ENCODE results near the gene PEMT.

The PEMT gene

DNA sequence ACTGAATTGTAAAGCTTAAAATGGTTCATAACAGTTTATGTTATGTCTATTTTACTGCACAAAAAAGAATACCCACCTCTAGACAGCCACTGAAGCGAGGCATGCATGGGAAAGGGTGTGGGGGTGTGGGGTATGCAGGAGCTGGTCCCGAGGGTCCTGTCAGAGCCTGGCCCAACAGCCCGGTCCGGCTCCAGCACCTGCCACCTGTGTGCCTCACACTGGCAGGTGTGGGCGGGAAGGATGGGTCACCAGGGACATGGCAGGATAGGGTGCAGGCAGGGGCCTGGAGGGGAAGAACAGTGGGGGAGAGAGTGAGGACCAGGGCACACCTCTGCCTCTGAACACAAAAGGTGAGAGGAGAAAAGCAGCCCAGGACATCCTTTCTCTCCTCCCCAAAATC is 72.6 kb downstream of the PEMT start:
- in situ Hi-C loops (cut with HindIII; ENCODE audit: low sequenced_read_pairs) = no loop called here

DNA sequence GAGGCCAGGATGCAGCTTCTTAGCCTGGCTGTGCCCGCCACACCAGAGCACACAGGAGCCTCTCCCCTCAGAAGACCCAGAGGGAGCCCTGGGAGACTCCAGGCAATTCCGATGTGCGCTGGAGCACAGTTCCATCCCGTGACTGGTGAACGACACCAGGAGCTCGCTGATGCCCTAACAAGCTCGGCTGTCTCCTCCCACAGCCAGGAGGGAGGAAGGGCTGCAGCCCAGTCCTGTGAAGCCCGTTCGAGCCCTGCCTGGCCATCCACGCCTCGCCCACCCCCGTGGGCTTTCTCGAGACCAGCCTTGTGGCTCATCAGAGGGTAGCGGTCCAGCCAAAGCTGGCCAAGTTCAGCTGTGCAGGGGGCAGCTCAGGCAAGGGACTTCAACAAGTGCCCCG is 73.5 kb downstream of the PEMT start:
- in situ Hi-C loops (cut with HindIII; ENCODE audit: low sequenced_read_pairs) = no loop called here

DNA sequence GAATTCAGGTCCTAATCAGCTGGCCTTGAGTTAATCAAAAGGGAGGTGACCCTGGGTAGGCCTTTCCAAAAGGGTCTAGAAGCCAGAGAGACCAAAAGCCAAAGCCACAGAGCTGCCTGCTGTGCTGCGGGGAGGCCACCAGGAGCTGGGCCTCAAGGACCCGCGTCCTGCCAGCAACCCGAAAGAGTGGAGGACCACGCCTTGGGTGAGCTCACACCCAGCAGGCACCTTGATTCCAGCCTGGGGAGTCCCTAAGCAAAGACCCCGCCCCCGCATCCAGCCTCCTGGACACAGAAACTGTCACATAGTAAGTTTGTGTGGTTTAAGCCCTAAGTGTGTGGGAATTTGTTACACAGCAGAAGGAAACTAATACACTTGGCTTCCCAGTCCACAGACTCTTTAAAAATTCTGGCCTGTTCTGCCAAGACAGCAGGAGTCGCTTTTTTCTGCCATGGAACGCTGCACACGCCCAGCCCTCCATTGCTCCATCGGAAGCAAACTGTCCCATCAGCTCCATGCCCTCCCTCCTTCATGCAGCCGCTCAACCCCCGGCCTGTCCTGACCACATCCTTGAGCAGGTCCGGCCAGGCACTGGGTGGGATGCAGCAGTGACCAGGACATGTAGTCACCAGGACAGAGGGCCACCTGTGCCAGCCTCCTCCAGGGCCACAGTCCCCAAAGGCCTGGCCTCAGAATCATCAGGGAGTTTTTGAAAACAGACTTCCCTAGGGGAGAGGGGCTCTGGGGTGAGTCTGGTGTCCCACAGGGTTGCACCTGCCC is 74.4 kb downstream of the PEMT start:
- in situ Hi-C loops (cut with HindIII; ENCODE audit: low sequenced_read_pairs) = no loop called here

DNA sequence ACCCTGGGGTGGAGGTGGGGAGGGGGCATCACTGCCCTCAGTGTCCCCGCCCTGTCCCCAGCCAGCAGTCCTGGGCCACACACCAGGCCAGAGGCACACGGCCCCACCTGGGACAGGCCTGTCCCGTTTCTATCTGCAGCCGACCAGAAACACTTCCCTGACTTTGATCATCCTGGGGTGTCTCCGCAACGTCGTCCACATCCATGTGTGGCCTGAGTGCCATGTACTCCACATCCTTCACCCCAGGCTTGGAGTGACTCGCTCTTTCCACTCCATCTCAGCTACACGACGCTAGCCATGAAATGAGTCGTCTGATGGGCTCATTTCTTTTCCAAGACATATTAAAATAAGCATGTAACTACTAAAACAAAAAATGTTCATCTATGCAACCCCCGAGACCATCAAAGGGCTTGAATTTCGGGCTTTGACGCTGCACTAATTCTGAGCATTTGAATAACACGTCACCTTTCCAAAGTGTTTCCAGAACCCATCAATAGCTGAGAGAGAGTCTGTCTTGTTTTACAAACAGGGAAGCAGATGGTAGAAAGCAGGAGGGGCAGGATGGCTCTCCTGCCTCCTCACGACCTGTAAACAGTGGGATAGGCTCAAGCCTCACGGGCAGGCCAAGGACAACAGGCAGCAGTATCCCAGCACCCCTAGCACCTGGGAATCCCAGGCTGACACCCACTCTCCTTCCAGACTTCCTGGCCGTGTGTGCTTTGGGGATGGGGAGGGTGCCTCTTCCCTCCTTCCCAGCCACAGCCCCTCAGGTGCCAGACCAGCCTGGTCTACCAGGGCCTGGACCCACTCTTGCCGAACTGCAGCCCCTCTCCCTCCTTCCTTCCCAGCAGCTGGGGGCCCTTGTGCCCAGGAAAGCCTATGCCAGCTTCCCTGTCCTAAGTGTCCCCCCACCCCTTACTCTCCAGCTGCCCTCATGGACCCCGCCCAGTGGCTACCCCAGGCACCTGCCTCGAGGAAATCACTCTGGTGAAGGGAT is 75.3 kb downstream of the PEMT start:
- in situ Hi-C loops (cut with HindIII; ENCODE audit: low sequenced_read_pairs) = no loop called here

DNA sequence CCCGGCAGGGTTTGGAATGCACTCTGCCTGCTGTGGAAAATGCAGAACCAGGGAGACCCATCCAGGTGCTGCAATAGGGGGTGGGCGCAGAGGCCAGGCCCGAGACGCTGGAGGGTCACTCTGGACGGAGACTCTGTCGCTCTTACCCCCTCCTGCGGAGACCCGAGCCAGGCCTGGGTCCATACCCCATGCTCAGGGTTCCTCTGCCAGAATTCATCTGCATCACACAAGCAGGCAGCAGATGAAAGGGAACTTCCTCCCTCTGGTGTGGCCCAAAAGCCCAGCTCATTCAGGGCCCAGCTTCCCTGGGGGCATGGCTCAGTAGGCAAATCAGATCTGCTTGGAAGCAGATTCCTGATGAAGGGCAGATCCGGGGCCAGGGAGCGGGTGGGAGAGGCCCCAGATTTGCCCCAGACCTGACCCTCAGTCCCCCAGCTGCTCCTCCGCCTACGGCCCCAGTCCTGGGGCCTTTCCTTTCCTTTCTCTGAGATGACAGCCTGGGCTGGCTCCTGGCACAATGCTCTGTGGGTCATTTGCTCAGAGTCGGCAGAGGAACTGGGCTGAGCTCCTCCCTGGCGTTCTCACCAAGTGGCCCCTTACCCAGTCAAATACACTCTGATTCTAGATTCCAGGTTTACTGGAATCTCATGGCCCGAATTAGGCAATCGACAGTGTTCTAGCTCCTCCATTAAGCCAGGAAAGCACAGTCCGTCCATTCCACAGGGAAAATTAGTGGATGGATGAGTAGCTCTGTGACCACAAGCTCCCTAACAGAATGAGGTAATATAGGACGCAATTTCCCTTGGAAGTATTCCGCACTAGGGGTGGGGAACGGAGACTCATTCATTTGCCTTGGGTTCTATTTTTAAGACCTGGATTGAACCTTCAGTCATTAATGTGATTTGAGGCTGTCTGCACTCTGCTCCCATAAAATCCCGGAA is 76.2 kb downstream of the PEMT start:
- in situ Hi-C loops (cut with HindIII; ENCODE audit: low sequenced_read_pairs) = no loop called here

DNA sequence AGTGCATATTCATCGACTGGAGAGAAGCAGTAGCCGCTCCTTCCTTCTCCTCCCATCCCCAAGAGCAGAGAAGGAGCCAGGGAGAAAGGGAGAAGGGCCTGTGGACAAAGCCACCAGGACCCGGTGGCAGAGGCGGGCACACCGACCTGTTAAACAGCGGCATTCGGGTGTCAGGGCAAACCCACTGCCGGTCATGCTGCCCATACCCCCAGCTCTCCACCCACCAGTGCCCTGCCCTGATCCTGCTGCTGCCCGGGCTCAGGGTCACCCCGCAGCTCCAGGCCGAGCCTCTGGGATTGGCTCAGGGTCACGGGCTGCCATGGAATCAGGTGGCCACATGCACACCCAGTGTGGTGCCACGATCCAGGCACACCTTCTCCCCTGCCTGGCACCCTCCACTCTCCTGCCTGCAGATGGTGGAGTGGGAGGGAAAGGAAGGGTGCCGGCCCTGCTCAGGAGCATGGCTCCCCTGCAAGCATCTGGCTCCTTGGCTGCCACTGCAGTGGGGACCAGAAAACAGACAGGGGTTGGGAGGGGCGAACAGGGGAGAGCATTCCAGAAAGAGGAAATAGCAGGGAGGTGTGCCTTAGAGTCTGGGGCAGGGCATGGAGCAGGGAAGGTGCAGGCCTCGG is 77.0 kb downstream of the PEMT start:
- in situ Hi-C loops (cut with HindIII; ENCODE audit: low sequenced_read_pairs) = no loop called here

DNA sequence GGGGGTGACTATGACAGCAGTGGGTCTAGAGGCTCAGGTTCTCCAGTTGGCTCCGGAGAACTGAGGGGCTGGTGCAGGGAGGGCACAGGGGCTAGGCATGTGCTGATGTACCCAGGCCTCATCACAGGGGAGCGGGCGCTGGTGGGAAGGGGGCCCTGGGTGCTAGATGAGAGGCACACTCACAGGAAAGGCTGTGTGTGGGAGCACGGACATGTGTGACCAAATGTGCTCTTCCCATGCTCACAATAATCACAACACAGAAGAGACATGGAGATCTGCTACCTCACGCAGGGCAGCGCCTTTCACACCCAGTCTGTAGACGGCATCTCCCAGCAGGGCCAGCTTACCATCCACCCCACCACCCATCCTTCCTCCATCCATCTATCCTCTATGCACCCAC is 77.9 kb downstream of the PEMT start:
- in situ Hi-C loops (cut with HindIII; ENCODE audit: low sequenced_read_pairs) = no loop called here

DNA sequence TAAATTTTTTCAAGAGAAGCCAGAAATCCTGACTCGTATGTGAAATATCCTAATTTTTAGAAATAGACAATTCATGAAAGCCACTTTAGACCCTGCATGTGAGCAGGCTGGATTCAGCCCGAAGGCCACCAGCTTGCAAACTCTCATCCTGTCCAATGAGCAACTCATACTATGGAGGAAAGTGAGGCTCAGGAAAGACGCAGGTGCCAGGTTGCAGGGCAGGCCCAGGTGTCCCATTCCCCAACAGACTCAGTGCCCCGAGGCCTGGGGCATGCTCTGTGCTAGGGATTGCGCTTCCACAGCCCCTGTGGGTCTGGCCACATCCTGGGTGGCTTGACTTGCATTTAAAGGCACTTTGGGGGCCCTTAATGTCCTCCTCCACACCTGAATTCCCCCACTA is 78.6 kb downstream of the PEMT start:
- in situ Hi-C loops (cut with HindIII; ENCODE audit: low sequenced_read_pairs) = no loop called here

DNA sequence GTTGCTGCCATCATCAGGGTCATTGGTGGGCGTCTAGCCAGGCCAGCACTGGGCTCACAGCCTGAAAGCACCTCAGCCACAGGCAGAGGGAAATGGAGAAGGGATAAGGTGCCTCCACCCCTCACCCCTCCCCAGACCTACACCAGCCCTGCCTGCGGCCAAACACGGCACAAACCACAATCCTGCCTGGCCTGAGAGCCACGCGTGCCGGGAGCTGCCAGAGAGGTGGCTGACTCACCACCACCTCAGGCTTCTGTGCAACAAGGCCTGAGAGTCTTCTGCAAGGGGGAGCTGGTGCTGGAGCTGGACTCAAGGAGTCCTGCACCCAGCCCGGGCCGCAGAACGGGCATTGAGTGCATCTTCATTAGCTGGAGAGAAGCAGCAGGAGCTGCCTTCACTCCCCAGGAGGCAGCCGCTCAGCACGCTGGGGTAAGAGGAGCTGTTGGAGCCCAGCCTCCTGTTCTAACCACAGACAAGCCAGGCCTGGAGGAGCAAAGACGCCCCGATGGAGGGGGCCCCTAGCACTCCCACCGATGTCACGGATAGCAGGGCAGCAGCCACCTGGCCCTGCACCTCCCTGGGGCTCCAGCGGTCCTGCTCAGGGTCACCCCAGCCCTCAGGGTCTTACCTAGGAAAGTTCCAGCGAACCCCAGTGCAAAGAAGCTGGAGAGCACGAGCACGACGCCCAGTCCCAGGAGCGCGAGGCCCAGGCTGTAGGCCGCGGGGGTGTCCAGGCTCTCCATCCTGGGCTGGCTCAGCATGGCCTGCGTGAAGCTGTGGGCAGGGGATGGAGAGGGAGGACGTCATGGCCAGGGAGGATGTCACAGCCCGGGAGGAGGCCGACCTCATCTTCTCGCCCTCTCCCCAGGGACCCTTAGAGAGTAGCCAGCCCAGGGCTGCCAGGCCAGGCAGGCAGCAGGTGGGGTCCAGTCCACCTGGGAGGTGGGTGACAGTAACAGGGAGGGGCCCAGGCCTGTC is 79.3 kb downstream of the PEMT start:
- in situ Hi-C loops (cut with HindIII; ENCODE audit: low sequenced_read_pairs) = no loop called here

DNA sequence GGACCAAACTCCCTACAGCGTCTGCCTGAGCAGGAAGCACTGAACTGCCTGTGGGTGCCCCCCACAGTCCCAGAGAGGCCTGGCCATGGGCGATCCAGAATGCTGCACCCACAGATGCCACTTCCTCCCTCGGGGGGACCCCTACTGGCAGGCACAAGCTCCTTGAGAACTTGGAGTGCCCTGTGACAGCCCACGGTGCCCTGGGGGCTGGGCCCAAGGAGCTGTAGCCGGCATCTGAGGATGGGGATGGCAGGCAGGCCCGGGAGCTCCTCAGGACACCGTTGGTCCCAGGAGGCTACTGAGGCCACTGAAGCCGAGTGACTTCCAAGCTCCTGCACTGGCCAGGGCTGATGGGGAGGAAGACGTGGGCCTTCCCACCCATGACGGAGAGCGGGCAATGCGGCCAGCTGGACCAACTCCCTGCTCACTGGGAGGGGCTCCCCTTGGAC is 80.2 kb downstream of the PEMT start:
- in situ Hi-C loops (cut with HindIII; ENCODE audit: low sequenced_read_pairs) = no loop called here

DNA sequence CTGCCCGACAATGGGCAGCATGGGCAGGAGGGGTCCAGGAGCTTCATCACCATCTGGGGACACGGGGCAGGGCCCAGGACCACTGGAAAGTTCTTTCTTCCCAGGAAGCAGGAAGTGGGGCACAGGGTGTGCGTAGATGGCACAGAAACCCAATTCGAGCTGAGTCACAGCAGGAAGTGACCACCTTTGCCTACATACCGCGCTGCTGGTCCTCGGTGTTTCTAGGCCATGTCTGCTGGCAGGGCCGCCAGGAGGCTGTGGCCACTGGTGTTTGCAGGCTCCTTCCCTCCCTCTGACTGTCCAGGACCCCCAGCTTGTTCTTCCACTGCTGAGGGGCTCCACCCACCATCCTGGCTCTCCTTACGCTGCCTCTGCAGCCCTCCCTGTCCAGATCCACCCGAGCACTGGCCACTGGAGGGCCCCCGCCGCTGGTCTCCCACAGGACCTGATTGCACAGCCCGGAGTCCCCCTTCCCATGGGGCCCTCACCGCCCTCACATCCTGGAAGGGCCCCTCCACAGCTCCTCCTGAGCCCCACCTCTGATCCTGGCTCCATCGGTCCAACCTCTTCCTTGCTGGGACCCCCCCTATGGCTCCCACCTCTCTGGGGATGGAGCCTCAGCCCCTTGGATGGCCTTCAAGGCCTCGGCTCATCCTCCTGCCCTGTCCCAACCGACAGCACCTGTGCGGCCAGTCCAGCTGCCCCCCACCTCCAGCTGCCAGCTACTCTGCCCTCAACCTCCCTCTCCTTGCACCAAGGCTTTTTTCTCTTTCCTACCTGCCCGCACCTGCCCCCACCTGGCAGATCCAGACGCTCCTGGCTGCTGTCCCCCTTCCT is 80.8 kb downstream of the PEMT start:
- in situ Hi-C loops (cut with HindIII; ENCODE audit: low sequenced_read_pairs) = no loop called here

DNA sequence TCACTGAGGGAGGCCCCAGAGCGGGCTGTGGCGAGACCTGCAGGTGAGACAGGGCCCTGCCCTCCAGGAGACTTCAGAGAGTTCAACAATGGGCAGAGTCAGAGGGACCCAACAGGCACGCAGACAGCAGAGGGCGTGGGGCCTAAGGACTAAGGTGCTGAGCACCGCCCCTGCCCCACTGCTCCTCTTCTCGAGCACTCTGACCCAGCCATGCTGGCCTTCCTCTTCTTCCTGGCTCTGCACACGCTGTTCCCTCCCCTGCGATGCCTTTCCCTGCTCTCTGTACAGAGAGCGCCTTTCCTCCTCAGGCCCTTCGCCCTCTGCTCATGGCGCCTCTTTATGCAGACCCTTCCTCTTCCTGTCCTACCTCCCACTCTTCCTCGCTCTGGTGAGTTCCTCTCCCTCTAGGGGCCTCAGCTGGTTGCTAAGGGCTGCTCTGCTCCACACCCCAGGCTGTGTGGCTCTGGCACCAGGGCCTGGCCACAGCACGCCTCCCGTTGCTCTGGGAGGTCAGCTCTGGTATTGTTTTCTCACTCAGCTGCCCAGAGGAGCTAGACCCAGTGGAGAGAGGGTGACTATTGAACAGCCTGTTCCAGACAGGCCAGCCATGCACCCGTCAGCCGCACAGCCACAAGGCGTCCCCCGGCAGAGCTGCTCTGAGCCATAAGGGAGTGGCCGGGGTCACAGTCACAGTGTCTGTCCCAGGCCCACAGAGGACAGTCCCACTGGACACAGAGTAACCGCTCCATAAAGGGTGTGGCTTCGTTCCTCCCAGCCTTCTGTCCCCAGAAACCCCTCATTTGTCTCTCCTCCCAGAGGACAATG is 81.7 kb downstream of the PEMT start:
- in situ Hi-C loops (cut with HindIII; ENCODE audit: low sequenced_read_pairs) = no loop called here

DNA sequence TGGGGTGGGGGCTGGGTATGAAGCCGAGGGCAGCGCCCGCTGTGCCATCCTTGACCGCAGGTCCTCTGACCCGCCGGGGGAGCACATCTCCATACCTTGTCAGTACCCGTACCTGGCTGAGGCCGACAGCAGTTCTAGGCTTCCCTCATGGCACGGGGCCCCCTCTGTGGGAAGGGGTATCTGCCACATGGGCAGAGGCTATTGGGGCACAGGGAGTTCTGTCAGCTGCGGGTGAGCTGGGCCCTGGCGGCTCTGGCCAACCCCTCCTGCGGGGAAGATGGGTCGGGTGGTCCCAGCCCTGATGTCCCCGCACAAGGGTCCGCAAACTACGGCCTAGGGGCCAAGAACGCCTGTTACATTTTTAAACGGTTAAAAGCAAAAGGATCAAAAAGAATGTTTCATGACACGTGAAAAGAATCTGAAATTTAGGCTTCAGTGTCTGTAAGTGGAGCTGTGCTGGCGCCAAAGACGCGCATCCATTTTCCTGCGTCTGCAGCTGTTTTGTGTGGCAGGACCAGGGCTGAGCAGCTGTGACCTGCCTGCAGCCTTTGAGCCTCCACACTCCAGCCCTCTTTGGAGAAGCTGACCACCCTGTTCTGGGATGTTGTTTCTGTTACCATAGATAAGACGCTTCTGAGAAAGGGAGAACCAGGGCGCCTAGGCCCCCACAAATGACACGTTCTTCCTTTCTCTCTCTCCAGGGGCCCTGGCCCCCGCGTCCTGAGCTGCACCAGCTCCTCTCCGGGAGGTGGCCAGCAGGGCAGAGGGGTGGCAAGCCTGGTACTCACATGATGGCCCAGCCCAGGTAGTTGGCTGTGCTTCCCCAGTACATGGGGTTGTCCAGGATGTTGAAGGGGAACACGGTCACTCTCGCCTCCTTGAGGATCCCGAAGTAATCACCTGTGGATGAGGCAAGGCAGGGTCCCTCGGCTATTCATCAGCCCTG is 82.6 kb downstream of the PEMT start:
- in situ Hi-C loops (cut with HindIII; ENCODE audit: low sequenced_read_pairs) = no loop called here

DNA sequence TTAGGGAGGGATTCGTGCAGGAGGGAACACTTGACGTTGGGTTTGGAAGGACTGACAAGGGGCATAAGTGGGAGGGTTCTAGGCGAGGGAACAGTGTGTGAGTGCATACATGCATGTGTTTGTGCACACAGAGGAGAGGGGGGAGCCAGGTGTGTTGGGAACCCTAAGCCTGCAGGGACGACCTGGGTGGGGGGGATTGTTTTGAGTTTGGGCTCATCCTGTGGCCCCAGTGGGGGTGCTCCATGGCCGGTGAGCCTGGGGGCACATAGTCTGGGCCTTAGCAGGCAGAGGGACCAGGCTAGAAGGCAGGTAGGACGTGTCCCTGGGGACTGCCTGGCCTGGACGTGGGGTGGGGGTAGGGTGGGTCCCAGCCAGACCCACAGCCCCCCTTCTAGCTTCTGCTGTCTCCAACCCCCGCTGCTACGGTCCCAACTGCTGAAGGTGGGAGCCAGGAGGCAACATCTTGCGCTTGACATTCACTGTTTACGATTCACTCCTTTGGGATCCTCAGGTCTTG is 83.4 kb downstream of the PEMT start:
- in situ Hi-C loops (cut with HindIII; ENCODE audit: low sequenced_read_pairs) = no loop called here

DNA sequence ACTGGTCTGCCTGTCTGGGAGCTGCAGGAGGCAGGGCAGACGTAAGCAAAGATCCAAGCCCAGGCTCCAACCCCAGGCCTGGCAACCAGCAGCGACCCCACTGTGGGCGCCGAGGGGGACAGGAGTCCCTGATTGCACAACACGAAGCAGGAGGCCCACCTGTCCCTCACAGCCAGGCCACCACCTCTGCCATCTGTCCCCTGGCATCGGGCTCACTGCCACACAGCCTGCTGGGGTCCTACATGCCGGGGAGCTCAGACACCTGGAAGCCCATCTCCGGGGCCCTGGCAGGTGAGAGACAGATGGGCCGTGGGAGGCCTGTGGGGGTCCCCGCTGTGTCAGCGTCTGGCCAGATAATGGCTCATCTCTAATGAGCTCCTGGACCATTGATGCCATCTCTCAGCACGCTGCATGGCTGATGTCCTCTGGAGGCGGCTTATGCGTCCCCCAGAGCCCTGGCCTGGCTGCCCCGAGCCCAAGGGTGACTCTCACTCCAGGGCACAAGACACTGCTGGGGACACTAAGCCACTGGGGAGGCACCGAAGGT is 84.0 kb downstream of the PEMT start:
- in situ Hi-C loops (cut with HindIII; ENCODE audit: low sequenced_read_pairs) = no loop called here
